HL-60 (cell line): Measurements from ENCODE around the gene FLT3LG.
A peak's percentile ranks its signal among the peaks of the same experiment; 100 is the strongest.
"Not testable (repeated sequence)": the region's sequence is repeated elsewhere in the genome, so short reads cannot be mapped to it uniquely, and the experiment has no call there.

ENCODE experiments used
- DNase-seq, 2 experiments: peaks; one replicate each; pipeline ENCODE4 v3.0.0-alpha.2; 2010 to 2020; ENCODE audit warnings: low read depth in 1 of 2, low spot score in 1 of 2
- H3K27ac ChIP-seq: fragments of 250-450 bp; sonication (Bioruptor Pico); replicated peaks from 2 replicates; pipeline ENCODE4 v1.5.1; 2020; ENCODE audit warnings: mild to moderate bottlenecking, moderate library complexity
- H3K27me3 ChIP-seq: fragments of 250-450 bp; sonication (Bioruptor Pico); 2 replicates; pipeline ENCODE4 v1.5.1; 2021; ENCODE audit warnings: mild to moderate bottlenecking, moderate library complexity; ENCODE audit not compliant: insufficient read depth, poor library complexity, severe bottlenecking
- H3K4me3 ChIP-seq: replicated peaks from 2 replicates; pipeline ENCODE4 v1.5.1; 2011; ENCODE audit warnings: mild to moderate bottlenecking, control low read depth, low read length; ENCODE audit not compliant: insufficient read depth
- CTCF ChIP-seq: IDR thresholded peaks from one replicate; pipeline ENCODE4 v1.5.1; 2011; ENCODE audit warnings: low read length, control low read depth, inconsistent platforms; ENCODE audit not compliant: insufficient read depth
- GABPA ChIP-seq: IDR thresholded peaks from 2 replicates; pipeline ENCODE4 v1.6.1; 2012; ENCODE audit warnings: low read depth
- POLR2AphosphoS5 ChIP-seq: IDR thresholded peaks from 2 replicates; pipeline ENCODE4 v1.6.1; 2012; ENCODE audit warnings: low read depth
- REST ChIP-seq: IDR thresholded peaks from 2 replicates; pipeline ENCODE4 v1.6.1; 2012; ENCODE audit warnings: low read depth; ENCODE audit not compliant: insufficient replicate concordance
- SPI1 ChIP-seq: IDR thresholded peaks from 2 replicates; pipeline ENCODE4 v1.6.1; 2012; ENCODE audit warnings: low read depth, mild to moderate bottlenecking, borderline replicate concordance

Gene FLT3LG

GRCh38 chr19:49470615-49470978 lies 3.4 kb upstream of the FLT3LG start:
- Histone ChIP-seq H3K4me3 (no peak overlapping the region), H3K27me3 (no peaks in the 10 kb centered on the region), H3K27ac (no peak overlapping the region)
- no peak for TF ChIP-seq POLR2AphosphoS5
- no peak for TF ChIP-seq REST
- no peak for TF ChIP-seq SPI1
- no peak for TF ChIP-seq CTCF
- no peak for TF ChIP-seq GABPA
- DNase-seq = no peak

- Histone ChIP-seq H3K27me3 (no peaks in the 10 kb centered on the region), H3K4me3 (no peak overlapping the region), H3K27ac (no peak overlapping the region)
- DNase-seq = no peak
- TF ChIP-seq CTCF (no peak), POLR2AphosphoS5 (no peak), SPI1 (no peak), REST (no peak), GABPA (no peak)
Observed at GRCh38 chr19:49472936-49473335, 1.1 kb upstream of the FLT3LG start.

- not testable (repeated sequence) for DNase-seq, H3K27ac ChIP-seq, H3K27me3 ChIP-seq
- H3K4me3 ChIP-seq = peak overlapping the region; percentile 62; the same call in 1 of the 2 replicates
Observed at GRCh38 chr19:49473501-49473867, 531 bp upstream of the FLT3LG start.

- Histone ChIP-seq H3K27ac (no peak overlapping the region), H3K27me3 (no peaks in the 10 kb centered on the region), H3K4me3 (peak overlapping the region; percentile 62)
- no peak for DNase-seq
- TF ChIP-seq POLR2AphosphoS5 = no peak
Observed at GRCh38 chr19:49474542-49474924, 518 bp downstream of the FLT3LG start.

- TF ChIP-seq SPI1 (no peak), POLR2AphosphoS5 (no peak), REST (no peak), CTCF (no peak), GABPA (no peak)
- Histone ChIP-seq H3K27me3 (no peaks in the 10 kb centered on the region), H3K4me3 (no peak overlapping the region), H3K27ac (no peak overlapping the region)
- DNase-seq = no peak
Observed at GRCh38 chr19:49475191-49475917, 1.3 kb downstream of the FLT3LG start.
